GM12891 (cell line): Measurements from ENCODE around the gene ITGBL1.

ENCODE experiments used
- POLR2A ChIP-seq: IDR thresholded peaks from 2 replicates; pipeline ENCODE4 v1.6.1; 2011; ENCODE audit warnings: low read depth, low read length, control low read depth
- POLR2AphosphoS5 ChIP-seq: IDR thresholded peaks from 2 replicates; pipeline ENCODE4 v1.6.1; 2011; ENCODE audit warnings: low read depth, low read length, control low read depth

GRCh38 chr13:101465877-101466276 lies 13.4 kb downstream of the ITGBL1 start:
- TF ChIP-seq POLR2AphosphoS5, result no peak
- TF ChIP-seq POLR2A, result no peak
